Measurements from ENCODE around the gene CCDC183.
"Not testable (repeated sequence)": the region's sequence is repeated elsewhere in the genome, so short reads cannot be mapped to it uniquely, and the experiment has no call there.

Gene CCDC183

DNA sequence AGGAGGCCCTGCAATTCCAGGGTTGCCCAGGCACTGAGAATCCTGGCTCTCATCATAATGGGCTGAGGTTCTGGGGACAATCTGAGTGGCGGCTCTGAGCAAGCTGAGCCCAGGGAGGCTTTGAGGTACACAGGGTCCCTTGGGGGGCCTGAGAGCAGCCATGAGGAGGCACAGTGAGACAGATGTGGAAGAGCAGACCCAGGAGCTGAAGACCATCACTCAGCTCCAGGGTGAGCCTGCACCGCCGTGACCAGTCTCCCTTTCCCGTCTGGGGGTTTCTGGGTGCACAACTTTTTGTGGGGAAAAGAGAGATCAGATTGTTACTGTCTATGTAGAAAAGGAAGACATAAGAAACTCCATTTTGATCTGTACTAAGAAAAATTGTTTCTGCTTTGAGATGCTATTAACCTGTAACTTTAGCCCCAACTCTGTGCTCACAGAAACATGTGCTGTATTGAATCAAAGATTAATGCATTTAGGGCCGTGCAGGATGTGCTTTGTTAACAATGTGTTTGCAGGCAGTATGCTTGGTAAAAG, at the start of gene CCDC183:
Gene CCDC183 (plus strand): TSS at position 101 of the 537 bp plus-strand sequence. CDS start 60 bp downstream, at position 161.
- in situ Hi-C loops (cut with MboI; ENCODE audit: low sequenced_read_pairs), result loop anchor here (25.0 kb wide), 2 partner anchors 241 to 416 kb away; partner anchors contain the start of genes ABCA2, FUT7, NDOR1 and NPDC1

DNA sequence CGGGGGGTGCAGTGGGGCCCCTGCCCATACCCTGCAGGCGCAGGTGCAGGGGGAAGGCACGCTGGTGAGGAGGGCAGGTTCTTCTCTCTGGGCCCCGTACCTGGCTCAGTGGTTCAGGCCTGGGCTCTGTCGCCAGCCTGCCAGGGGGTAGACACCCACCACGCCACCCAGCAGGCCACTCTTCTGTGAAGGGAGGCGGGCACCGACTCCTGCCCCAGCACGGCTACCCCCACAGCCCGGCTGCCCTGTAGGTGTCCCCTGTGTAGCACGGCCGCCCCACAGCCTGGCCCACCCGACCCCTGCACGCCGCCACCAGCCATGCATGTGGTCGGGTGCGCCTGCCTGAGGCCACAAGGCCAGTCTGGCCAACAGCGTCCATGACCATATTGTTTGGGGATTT, 49.5 kb upstream of the CCDC183 start:
- in situ Hi-C loops (cut with MboI; ENCODE audit: low sequenced_read_pairs), result no loop called here

DNA sequence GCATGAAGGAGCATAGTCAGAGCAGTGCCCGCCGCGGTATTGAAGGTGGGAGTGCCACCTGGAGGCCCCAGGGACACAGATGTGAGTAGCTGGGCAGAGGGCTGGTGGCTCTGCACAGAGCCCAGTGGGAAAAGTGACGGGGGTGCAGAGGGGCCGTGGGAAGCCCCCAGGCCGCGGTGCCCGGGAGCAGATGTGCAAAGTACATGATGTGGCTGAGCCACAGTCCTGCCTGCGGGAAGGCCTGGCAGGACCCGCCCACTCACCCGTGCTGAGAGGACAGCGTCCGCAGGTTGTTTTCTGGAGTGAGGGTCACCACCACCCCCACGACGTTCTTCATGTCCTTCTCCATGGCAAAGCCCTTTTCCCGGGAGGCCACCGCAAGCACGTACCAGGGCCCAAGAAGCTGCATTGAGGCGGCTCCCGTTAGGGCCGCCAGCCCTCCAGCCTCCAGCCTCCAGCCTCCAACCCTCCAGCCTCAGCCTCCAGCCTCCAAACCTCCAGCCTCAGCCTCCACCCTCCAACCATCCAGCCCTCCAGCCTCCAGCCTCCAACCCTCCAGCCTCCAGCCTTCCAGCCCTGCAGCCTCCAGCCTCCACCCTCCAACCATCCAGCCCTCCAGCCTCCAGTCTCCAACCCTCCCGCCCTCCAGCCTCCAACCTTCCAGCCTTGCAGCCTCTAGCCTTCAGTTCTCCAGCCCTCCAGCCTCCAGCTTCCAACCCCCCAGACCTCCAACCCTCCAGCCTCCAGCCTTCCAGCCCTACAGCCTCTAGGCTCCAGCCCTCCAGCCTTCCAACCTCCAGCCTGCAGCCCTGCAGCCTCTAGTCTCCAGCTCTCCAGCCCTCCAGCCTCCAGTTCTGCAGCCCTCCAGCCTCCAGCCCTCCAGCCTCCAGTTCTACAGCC, 48.7 kb upstream of the CCDC183 start:
- in situ Hi-C loops (cut with MboI; ENCODE audit: low sequenced_read_pairs), result no loop called here

DNA sequence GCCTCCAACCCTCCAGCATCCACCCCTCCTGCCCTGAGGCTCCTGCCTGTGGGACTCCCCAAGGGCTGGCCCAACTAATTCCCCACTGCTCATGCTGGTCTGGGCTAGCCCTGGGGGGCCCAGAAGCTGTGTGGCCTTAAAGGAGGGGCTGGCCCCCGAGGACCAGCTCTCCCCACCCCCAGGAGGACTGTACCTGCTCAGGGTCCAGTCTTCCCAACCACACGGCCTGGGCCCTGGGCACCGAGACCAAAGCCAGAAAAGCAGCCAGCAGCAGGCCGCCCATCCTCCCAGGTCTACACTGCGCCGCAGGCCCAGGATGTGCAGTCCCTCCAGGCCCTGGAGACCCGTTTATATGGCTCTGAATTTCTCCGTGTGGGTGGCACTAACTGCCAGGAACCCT, 47.9 kb upstream of the CCDC183 start, which contains the start of gene LCN6:
Gene LCN6 (minus strand): TSS at position 325 of the 400 bp plus-strand sequence. CDS start 42 bp downstream, at position 283.
- in situ Hi-C loops (cut with MboI; ENCODE audit: low sequenced_read_pairs), result no loop called here

DNA sequence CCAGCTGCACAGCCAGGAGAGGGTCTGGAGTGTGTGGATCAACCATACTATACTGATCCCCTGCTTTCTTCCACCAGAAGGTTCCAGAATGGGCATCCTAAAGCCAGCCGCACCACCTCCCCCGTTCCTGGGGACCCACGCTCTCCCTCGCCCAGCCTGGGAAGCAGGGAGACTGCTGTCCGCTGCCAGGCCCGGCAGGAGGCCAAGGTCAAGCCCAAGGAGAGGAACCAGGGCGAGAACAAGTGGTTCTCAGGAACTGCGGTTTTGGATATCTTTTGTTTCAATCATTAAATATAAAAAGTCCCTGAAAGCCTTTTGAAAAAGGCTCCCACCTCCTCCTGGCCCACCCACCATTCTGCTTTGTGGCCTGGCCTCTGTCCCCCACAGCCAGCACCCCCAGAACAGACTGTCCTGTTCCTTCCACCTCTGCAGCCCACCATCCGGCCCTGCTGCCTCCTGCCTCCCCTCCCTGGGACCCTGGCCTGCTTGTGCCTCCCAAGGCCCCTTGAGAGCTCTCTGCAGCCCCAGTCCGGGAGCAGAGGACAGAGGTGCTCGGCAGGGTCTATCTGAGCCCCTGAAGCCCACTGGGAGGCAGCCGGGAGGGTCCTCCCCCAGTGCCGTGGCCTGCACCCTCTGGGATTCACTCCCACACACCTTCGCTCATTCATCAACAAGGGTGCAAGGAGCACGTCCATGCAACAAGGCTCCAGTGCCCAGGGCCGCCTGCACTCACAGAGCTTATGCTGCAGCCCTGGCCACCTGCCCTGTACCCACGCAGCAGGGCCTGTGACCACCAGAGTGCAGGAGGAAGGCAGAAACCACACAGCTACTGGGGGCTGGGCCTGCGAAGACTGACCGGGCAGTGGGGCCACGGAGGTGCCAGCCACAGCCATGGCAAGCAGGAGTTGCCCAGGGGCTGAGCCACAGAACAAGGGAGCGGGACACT, 47.2 kb upstream of the CCDC183 start:
- in situ Hi-C loops (cut with MboI; ENCODE audit: low sequenced_read_pairs), result no loop called here

DNA sequence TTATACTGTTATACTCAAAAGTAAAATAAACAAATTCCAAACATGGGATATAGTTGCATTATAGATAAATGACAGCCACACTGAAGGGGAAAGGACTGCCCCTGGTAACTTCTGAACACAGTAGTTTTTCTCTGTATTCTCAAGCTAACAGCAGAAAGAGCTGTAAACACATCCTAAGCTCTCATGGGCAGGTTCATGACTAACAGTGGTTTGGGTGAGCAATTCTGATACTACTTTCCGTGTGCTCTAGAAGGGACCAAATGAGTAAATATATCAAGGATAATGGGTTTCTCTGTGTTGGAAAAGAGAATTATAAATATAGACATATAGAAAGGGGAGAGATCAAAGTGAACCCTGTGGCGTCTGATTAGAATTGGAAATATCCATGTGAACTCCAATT, 45.6 kb upstream of the CCDC183 start:
- in situ Hi-C loops (cut with MboI; ENCODE audit: low sequenced_read_pairs), result no loop called here

DNA sequence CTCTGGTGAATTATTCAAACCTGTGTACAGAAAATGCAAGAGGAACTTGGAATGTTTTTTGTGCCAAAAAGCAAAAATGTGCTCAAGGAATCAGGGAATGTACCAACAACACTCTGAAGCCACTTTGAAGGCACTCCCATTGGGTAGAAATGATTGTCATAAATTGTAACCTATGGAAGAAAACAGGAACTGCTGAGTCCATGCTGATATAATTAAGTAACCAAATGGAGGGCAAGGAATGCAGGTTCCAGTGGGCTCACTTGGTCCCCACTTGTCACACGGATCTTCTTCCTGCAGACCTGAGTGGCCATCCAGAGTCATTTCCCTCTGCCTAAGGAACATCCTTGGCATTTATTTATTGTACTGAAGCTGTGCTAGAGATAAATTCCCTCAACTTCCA, 44.9 kb upstream of the CCDC183 start:
- in situ Hi-C loops (cut with MboI; ENCODE audit: low sequenced_read_pairs), result no loop called here

DNA sequence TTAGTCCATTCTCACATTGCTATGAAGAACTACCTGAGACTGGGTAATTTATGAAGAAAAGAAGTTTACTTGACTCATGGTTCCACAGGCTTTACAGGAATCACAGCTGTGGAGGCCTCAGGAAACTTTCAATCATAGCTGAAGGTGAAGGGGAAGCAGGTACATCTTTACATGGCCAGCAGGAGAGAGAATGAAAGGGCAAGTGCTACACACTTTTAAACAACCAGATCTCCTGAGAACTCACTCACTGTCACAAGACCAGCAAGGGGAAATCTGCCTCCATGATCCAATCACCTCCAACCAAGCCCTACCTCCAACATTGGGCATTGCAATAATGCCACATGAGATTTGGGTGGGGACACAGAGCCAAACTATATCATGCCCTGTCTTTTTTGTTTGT, 44.3 kb upstream of the CCDC183 start:
- in situ Hi-C loops (cut with MboI; ENCODE audit: low sequenced_read_pairs), result no loop called here

DNA sequence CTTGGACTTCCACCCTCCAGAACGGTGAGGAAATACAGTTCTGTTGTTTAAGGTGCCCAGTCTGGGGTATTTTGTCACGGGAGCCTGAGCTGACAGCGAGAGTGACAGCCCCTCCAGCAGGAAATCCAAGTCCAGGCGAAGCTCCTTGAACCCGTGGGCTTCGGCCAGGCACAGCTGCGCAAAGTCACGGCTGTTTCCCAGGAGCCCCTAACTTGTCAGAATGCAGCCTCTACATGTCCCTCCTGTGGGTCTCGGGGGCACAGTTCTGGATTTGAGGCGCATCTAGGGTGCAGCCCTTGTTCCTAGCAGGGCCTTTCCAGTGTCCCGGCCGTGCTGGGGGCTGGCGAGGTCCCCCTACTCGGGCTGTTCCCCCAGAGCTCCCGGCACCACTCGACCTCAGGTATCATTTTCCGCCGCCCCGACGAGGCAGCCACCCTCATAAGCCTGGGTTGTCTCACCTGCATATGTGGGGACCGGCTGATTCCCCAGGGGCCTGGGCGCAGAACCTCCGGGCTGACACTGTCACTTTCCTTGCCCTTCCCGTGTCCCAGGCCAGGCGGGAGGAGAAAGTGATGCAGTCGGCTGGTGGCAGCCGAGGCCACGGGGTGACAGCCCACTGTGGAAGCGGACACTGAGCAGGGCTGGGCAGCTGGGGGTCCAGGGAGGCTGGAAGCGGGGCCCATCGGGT, 42.6 kb upstream of the CCDC183 start:
- in situ Hi-C loops (cut with MboI; ENCODE audit: low sequenced_read_pairs), result no loop called here

DNA sequence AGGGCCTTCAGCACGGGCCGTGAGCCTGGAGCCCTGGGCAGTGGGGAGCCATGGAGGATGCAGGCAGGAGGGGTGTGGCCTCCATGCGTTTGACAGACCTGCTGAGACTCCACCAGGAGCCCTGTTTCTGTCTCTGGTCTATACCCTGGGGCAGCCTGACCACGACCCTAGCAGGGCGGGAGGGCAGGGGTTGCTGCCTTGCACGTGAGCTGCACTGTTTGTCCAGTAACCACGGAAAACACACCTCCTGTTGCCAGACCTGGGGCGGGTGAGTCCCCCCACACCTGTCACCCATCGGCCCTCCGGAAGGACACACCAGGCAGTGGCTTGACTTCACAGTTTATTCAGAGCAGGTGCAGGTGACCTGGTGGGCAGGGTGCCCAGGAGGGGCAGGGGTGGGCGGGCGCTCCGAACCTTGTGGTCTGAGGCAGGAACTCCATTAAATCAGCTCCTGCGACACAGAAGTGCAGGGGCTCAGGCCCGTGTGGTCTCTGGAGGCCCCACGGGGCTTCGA, 42.0 kb upstream of the CCDC183 start:
- in situ Hi-C loops (cut with MboI; ENCODE audit: low sequenced_read_pairs), result no loop called here

DNA sequence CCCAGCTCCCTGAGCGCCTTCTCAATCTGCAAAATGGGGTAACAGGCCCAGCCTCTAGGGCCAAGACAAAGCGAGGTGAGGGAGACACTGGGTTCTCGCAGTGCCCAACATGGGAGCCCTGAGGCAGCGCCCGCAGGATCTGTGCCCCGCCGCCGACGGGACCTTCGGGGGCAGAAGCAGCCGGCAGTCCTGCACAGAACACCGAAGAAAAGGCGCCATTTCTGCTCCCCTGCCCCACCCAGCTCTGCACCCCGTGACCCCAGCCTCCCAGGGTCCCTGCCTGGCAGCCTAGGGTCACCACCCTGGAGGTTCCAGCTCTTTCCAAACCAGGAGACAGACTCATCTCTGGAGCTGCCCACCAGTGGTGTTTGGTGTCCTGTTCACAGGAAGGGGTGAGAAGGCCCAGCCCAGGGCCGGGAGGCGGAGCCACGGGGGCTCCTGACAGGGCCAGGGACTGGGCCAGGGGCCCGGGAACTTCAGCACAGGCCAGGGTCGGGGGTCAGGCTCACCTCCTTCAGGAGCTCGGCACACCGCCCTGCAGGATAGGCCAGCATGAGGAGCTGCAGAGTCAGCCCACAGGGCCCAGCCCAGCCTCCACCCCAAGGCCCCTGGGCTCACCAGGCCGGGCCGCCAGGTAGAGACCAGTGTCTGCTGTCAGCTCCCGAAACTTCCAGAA, 41.4 kb upstream of the CCDC183 start:
- in situ Hi-C loops (cut with MboI; ENCODE audit: low sequenced_read_pairs), result no loop called here

DNA sequence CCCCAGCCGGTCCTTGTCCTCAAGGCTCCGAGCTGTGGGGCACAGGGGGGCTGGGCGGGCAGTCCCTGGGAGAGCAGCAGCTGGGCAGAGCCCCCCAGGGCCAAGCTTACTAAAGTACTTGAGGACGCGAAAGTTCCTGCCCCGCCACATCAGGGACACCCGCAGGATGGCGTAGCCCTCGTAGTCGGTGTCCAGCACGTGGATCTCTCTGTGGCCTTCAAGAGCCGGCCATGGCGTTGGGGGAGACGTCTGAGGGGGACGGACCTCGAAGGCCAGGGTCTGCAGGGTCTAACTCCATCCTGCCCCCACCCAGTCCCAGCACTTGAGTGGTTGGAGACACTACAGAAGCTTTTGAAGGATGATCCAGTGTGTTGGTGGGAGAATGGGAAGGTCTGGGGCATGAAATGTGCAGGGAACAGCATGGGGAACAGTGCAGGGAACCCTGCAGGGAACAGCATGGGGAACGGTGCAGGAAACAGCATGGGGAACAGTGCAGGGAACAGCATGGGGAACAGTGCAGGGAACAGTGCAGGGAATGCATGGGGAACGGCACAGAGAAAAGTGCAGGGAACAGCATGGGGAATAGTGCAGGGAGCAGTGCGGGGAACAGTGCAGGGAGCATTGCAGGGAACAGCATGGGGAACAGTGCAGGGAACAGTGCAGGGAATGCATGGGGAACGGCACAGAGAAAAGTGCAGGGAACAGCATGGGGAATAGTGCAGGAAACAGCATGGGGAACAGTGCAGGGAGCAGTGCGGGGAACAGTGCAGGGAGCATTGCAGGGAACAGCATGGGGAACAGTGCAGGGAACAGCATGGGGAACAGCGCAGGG, 40.6 kb upstream of the CCDC183 start:
- in situ Hi-C loops (cut with MboI; ENCODE audit: low sequenced_read_pairs), result not testable (repeated sequence)

DNA sequence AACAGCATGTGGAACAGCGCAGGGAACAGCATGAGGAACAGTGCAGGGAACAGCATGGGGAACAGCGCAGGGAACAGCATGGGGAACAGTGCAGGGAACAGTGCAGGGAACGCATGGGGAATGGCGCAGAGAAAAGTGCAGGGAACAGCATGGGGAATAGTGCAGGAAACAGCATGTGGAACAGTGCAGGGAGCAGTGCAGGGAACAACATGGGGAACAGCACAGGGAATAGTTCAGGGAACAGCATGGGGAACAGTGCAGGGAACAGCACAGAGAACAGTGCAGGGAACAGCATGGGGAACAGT, 40.1 kb upstream of the CCDC183 start:
- in situ Hi-C loops (cut with MboI; ENCODE audit: low sequenced_read_pairs), result no loop called here

DNA sequence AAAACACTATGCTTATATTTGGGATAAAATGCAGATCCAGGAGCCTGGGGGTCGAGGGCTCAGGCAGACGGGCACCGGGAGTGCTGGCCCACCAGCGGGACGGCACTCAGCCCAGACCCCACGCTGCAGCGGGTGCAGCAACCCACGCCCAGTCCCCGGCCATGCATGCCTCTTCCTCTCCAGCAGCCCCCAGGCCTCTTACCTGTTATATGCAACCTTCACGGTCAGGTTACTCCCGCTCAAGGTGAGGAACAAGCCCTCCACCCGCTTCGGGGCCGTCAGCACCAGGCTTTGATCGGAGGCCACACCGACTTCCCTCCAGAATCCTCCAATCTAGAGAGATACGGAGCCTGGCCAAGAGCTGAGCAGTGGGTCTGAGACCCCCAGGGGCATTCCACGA, 39.3 kb upstream of the CCDC183 start:
- in situ Hi-C loops (cut with MboI; ENCODE audit: low sequenced_read_pairs), result no loop called here

DNA sequence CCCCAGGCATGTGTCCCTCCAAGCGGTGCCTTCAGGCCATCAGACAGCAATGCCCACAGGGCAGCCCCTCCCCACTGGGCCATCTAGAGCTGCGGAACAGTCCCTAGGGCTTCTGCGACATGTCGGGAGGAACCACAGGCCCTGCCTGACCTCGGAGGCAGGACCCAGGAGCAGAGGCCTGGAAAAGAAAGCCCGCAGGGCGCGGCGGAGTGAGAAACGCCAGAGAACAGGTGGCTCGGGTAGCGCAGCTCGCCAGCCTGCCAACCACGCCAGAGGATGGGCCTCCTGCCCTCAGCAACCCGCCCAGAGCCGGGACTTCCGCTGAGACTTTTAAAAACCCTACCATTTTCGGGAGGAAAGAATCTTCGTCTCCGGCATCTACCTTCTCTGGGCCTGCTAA, 38.8 kb upstream of the CCDC183 start:
- in situ Hi-C loops (cut with MboI; ENCODE audit: low sequenced_read_pairs), result no loop called here

DNA sequence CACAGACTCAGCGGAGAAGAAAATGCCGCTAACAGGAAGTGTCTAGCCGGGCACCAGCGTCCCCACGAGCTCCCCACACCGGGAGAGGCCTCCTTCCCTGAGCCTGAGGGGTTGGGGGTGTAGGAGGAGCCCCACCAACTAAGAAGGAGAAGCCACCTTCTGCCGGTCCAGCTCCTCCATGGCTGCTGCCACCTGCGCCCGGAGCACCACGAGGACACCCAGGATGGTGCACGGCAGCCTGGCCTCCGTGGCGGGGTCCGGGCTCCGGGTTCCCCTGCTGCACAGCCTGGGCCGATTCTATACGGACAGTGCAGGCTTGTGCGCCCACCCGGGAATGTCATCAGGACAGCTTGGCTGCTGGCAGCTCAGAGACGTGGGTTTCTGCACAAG, 38.4 kb upstream of the CCDC183 start:
- in situ Hi-C loops (cut with MboI; ENCODE audit: low sequenced_read_pairs), result no loop called here

DNA sequence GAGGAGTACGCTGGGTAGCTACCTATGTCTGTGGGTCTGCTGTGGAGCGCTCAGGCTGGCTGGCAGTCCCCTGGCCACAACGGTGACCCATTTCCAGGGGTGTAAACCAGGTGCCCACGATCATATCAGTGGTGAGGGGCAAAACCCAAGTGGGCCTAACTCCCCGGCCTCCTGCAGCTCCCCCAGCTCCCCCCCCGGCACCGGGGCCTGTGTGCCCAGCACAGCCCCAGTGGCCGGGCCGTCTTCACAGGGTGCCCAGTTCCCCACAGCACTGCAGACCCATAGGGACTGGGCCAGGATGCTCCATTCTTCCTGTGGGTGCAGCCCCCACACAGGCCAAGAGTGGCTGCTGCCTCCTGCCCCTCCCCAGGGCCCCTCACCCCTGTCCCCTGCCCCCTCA, 37.1 kb upstream of the CCDC183 start:
- in situ Hi-C loops (cut with MboI; ENCODE audit: low sequenced_read_pairs), result no loop called here

DNA sequence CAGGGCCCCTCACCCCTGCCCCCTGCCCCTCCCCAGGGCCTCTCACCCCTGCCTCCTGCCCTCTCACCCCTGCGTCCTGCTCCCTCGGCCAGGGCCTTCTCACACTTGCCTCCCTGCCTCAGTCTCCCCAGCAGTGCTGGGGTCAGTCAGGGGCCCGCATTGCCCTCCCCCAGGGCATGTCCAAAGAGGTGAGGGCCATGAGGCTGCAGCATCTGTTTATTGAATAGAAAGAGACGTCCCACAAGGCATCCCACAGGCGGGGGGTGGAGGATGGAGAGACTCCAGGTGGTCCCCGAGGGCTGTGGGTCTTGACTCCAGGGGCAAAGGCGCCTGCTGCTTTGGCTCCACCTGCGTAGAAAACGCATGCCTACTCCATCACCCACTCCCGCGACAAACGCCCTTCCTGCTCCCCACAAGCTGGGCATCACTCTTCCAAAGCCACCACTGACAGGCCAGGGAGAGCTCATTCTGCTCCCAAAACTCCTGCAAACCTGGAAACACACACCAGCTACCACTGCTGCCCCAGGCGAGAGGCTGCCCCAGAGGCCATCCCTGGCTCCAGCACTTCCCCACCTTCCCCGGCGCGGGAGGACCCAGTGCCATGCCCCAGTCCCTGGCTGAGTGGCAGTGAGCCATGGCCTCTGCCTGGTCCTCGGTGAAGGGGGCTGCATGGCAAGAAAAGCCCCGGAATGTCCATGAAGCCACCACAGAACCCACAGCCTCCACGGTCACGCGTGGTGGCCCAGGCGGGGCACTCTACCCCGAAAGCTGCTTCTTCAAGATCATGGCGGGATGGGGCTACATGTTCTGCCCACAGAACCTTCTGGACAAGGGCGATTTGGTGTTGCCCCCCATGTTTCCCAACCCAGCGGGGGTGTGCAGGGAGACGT, 36.5 kb upstream of the CCDC183 start:
- in situ Hi-C loops (cut with MboI; ENCODE audit: low sequenced_read_pairs), result no loop called here
